H1 (cell line): ENCODE measurements around the gene DNAH8.

Source experiments
- ATF2 ChIP-seq: IDR thresholded peaks from 2 replicates; pipeline ENCODE4 v1.6.1; 2012; ENCODE audit warnings: low read length, inconsistent platforms
- BRCA1 ChIP-seq: IDR thresholded peaks from 2 replicates; pipeline ENCODE4 v1.6.1; 2012; ENCODE audit warnings: low read depth, low read length, improper control_type of control experiment
- CTCF ChIP-seq, 3 experiments: IDR thresholded peaks; 1 replicate in 2 of 3; 2 replicates in 1 of 3; pipeline versions ENCODE4 v1.5.1 to v1.6.1; 2011; ENCODE audit warnings: low read length in 3 of 3, mild to moderate bottlenecking in 3 of 3, inconsistent platforms in 2 of 3, low read depth in 1 of 3, moderate library complexity in 1 of 3; ENCODE audit not compliant: insufficient read depth in 1 of 3; ENCODE audit errors: control extremely low read depth in 1 of 3
- EGR1 ChIP-seq: IDR thresholded peaks from 2 replicates; pipeline ENCODE4 v1.6.1; 2011; ENCODE audit warnings: low read depth, low read length, borderline replicate concordance
- EZH2 ChIP-seq: fragments of 200-600 bp; sonication (generic); IDR thresholded peaks from 2 replicates; pipeline ENCODE4 v1.7.1; 2012; ENCODE audit warnings: low read depth, mild to moderate bottlenecking, moderate library complexity, low read length, inconsistent platforms; ENCODE audit not compliant: severe bottlenecking
- MAFK ChIP-seq: IDR thresholded peaks from 2 replicates; pipeline ENCODE4 v1.6.1; 2012; ENCODE audit warnings: low read depth, mild to moderate bottlenecking, improper control_type of control experiment, low read length
- NRF1 ChIP-seq: IDR thresholded peaks from 2 replicates; pipeline ENCODE4 v1.6.1; 2011; ENCODE audit warnings: mild to moderate bottlenecking, low read depth, low read length, improper control_type of control experiment
- POLR2A ChIP-seq, 2 experiments: IDR thresholded peaks; 1 replicate in 1 of 2; 2 replicates in 1 of 2; pipeline ENCODE4 v1.6.1; 2011; ENCODE audit warnings: low read depth in 2 of 2, low read length in 2 of 2, mild to moderate bottlenecking in 2 of 2; ENCODE audit errors: control extremely low read depth in 1 of 2
- TBP ChIP-seq: IDR thresholded peaks from 2 replicates; pipeline ENCODE4 v1.6.1; 2011; ENCODE audit warnings: low read depth, low read length, improper control_type of control experiment

GRCh38 chr6:38938741-38939140 lies 223.6 kb downstream of the DNAH8 start:
- TF ChIP-seq TBP (no peak), EZH2 (no peak), CTCF (IDR thresholded peaks at IDR 0.05; ENCODE audit: control extremely low read depth in 1 of 3, insufficient read depth in 1 of 3, low read depth in 1 of 3, low read length in 3 of 3) (no peak), POLR2A (IDR thresholded peaks at IDR 0.05; ENCODE audit: control extremely low read depth in 1 of 2, low read depth in 2 of 2, low read length in 2 of 2) (no peak), EGR1 (no peak), ATF2 (no peak), NRF1 (no peak), MAFK (no peak), BRCA1 (no peak)
